SW 1271 (cell line): ENCODE results near the gene ZDHHC21.

ENCODE experiments used
- DNase-seq, 2 experiments: peaks; one replicate each; lab custom pipeline; 2025; lab: John Stamatoyannopoulos, UW

Gene ZDHHC21, protein sequence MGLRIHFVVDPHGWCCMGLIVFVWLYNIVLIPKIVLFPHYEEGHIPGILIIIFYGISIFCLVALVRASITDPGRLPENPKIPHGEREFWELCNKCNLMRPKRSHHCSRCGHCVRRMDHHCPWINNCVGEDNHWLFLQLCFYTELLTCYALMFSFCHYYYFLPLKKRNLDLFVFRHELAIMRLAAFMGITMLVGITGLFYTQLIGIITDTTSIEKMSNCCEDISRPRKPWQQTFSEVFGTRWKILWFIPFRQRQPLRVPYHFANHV

DNA sequence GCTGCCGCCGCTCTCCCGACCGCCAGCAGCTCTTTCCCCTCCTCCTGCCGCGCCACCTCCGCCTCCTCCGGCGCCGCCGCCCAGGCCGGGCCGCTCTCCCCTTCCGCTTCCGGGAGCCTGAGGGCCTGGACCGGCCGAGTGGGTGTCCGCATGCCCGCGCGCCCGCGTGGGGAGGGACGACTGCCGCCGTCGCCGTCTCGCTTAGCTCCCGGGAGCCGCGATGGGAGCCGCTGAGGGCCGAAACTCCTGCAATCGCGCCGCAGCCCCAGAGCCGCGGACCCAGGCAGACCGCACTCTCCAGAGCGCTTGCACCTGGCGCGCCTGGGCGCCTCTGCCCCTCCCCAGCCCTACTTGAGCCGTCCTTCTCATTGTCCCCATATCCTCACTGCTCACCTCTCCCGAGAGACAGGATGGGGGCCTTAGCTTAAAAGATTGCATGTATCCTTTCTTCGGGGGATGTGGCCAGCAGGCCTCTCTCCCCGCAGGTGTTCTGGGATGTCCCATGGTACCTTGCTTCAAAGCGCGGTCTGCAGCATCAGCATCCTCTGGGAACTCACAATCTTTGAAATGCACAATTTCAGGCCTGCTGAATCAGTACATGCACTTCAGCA is at the start of gene ZDHHC21:
TSS of gene ZDHHC21 (minus strand) at position 182 of the 611 bp plus-strand sequence. CDS start 19,092 bp downstream, outside the sequence.
- DNase-seq: no peak

DNA sequence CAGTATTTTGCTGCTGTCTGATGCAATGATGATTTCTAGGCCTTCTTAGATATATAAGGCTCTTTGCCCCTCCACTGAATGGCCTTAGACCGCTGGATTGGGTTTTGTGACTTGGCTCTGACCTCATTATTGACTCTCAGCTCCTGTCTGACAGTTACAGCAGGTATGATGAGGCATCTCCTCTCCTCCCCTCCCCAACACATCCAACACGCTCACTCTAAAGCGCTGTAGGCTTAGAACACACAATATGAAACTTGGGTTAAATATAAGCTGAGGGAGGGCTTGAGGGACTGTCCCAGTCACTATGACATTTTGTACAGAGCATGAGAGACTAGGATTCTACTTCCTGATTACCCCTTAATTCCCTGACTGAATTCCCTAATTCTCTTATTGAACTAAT is 48.1 kb upstream of the ZDHHC21 start:
- no peak for DNase-seq

DNA sequence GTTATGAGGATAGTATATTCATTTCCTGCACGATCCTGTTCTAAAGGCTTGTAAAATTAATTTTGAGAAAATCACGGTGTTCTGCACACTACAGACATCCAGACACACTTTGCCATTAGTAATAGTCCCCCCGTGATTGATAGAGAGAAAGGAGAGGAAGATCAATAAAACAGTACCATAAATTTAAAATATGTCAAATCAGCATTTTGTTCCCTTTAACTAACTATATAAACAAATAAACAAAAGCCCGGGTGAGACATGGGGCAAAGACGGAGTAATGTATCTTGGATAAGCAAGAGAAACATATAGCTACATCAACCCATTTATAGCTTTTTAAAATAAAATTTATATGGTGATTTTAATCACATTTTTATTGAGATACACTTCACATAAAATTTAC is 39.9 kb upstream of the ZDHHC21 start:
- DNase-seq: no peak

DNA sequence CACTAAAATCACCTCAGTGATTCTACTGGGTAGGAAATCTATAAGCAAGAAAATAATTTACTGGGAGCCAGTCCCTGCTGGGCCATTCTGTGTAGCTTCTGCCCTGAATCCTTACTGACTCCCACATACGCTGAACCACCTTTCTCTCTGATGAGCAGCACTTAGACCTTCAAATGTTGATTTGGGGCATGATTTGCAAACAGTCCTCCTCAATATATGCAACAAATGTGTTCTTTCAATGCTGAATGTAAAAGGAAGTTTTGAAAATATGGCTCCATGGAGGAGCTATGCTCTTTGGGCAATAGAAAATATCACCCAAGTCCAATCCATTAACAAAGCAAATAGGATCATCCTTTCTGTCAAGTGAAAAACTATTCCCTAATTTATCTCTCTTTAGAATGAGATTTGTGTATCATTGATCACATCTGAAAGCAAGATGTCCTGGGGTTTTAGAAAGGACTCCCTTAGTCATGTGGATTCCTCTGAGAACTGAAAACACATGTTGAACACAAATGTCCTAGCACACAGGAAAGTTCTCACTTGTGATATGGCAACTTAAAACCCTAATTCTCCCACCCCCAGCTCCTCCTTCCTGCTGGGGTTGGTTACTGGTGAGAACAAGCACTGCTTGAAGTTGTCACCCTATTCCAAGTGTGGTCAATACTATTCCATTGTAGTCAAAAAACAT is 38.2 kb upstream of the ZDHHC21 start:
- no peak for DNase-seq

DNA sequence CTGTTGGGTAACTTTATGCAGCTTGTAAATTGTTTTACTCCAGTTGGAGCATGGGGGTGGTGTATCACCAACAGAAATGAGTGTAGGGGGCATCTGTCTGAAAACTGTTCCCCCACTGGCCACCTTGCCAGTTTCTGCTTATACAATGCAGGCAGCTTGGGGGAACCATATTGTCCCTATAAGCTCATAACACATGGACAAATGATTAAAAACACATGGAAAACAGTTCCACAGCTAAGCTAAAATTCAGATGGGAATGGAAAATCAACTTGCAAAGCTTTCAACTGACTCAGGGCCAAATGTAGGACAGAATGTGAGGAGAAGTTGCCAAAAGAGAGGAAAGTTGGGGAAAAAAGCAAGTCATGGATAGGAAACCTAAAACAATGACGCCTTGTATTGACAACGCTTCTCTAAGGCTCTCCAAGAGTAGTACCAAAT is 37.2 kb upstream of the ZDHHC21 start:
- DNase-seq: no peak

DNA sequence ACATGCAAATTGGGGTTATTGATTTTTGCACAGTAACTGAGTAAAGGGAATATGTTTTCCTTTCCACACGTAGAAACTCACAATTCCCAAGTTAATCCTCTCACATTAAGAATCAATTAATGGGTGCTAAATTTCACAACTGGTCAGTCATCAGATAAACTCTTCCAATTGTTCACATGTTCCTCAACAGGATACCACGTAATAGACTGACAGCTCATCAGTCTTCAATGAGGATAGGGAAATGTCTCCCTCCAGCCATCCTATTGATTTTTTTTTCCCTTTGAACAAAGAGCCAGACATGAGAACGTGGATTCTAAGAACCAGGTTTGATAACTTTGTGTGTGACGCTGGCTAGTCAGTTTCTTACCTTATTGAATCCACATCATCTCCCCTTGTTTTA is 30.1 kb upstream of the ZDHHC21 start:
- no peak for DNase-seq

DNA sequence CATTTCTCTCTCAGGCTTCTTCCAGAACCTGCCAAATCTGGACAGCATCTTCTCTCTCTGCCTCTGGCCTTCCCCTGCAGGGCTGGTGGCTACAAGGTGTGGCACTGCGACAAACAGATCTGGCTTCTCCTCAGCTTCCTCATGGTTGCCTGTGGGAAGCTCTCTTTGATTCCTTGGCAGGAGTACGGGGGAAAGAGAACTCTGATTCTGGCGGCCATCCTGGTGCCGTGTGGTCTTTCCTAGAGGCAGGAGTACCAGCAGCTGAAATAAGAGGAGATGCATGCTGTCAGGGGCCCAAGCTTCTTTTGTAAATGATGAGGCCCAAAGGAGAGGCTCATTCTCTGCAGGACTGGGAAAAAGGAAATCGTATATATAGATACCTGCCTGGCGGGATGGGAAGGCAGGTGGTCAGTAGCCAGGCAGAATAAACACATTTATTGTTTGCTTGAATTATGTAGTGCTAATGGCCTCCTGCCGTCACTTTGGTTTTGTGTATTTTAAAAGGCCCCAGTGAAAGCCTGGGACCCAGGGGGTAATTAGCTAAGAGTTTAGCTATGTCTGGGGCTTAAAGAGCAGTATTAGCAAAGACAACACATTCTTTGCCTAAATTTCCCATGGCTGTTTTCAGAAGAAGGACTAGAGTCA is 29.3 kb upstream of the ZDHHC21 start, which contains the start of gene CER1:
TSS of gene CER1 (minus strand) at position 343 of the 645 bp plus-strand sequence. CDS start at position 282, 61 bp downstream.
- DNase-seq: no peak

DNA sequence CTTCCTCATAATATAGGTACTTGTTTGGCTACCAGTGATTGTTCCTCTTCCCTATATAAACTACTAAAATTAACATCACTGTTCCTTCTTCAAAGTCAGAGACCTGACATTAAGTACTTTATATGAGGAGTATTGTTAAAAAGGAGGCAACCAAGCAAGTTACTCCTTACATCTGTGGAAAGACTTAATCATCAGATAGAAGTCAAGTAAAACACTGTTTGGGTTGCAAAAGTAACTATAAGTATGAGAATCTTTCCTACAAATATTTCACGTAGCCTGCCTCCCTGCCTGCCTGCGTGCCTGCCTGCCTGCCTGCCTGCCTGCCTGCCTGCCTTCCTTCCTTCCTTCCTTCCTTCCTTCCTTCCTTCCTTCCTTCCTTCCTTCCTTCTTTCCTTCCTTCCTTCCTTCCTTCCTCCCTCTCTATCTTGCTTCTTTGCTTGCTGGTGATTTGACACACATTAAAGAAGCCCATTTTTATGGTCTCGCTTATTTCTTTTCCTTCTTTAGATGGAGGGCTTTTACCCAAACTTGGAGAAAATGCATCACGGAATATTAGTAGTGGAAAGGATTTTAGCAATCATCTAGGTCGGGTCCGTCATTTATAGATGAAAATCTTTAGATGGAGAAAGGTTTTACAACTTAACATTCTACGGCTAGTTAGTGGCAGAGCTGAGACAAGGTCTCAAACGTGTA is 26.1 kb upstream of the ZDHHC21 start:
- DNase-seq: no peak

DNA sequence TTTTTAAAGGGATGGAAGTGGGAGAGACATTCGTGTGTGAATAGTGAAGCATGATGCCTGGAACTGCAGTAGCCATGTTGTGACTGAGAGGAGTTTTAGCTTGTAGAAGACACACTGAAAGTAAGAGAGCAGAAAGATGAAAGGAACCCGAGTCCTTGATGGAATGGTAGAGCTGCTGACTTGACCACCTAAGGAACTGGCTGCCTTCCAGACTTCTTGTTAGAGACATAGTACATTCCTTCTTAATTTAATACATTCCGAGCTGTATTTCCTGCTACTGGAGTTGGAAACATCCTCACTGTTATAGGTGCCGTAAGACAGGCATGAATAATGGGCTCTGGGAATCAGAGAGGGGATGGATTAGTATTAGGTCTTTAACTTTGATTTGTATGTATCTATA is 21.9 kb upstream of the ZDHHC21 start:
- no peak for DNase-seq

DNA sequence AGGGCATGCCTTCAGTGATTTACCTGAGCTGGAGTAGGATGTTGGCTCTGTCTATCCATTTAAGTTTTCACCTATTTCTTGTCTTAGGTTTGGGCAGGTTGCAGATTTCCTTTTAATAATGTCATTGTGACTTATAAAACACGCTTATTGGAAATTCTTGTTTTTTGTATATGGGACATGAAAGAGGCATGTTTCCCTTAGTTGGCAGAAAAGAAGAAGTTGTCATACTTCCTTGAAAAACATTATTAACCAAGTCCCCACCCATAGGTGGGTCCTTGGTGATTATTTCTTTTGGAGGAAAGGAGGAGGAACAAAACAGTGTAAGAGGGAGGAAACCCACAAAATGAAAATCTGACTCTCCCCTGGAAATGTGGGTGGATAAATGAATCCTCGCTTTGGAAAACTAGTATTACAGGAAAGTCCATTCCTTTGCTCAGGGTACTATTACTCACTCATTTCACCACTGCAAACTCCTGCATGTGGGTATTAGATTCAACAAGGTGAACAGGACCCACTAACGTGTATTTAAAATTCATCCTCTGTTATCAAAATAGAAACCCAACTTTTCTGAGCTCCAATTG is 20.0 kb upstream of the ZDHHC21 start:
- no peak for DNase-seq

DNA sequence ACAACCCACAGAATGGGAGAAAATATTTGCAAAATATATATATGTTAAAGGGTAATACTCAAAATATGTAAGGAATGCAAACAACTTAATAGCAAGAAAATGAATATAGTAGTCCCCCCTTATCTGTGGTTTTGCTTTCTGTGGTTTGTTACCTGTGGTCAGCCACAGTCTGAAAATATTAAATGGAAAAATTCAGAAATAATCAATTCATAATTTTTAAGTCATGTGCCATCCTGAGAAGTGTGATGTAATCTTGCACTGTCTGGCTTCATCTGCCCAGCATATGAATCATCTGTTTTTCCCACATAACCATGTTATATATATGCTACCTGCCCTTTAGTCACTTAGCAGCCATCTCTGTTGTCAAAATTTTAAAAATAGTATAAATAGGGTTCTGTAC is 17.6 kb upstream of the ZDHHC21 start:
- DNase-seq: no peak

DNA sequence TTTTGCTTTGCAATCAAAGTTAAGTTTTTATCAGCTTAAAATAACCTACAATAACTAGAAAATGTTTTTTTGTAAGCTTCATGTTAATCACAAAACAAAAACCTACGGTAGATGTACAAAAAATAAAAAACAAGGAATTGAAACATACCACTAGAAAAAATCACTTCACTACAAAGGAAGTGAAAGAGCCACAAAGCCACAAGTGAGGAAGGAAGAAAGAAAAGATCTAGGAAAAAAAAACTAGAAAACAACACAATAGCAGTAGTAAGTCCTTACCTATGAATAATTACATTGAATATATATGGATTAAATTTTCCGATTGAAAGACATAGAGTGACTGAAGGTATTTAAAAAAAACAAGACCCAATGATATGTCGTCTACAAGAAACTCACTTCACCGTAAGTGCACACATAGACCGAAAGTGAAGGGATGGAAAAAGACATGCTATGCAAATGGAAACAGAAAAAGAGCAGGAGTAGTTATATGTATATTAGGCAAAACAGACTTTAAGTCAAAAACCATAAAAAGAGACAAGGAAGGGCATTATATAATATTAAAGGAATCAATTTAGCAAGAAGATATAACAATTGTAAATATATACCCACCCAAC is 13.4 kb upstream of the ZDHHC21 start:
- DNase-seq: no peak

DNA sequence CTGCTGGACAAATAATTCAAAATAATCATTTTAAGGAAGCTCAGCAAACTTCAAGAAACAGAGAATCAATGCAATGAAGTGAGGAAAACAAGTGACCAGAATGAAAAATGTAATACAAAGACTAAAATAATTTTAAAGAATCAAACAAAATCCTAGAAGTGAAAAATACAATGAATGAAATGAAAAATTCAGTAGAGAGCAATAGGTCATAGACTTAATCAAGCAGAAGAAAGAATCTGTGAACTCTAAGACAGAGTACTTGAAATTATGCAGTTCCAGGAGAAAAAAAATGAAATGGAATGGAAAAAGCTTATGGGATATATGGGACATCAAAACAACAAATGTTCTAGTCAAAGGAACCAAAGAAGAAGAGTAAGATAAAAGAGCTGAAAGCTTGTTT is 11.8 kb upstream of the ZDHHC21 start:
- DNase-seq: no peak

DNA sequence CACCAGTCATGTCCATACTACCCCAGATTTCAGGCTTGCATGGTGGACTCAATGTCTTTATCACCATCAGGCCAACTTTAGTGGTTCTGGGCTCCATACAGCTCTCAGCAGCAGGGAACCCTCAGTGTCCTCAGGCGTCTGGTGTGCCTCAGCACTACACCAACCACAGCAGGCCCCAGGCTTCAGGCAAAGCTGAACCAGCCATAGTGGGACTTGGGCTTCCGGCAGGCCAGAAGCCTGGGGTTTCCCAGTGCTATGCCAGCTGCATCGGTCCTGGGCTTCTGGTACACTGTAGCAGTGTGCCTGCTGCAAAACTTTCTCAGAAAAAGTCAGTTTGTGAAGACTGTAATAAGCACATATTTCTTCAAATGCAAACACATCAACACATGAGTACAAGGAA is 11.0 kb upstream of the ZDHHC21 start:
- DNase-seq: no peak

DNA sequence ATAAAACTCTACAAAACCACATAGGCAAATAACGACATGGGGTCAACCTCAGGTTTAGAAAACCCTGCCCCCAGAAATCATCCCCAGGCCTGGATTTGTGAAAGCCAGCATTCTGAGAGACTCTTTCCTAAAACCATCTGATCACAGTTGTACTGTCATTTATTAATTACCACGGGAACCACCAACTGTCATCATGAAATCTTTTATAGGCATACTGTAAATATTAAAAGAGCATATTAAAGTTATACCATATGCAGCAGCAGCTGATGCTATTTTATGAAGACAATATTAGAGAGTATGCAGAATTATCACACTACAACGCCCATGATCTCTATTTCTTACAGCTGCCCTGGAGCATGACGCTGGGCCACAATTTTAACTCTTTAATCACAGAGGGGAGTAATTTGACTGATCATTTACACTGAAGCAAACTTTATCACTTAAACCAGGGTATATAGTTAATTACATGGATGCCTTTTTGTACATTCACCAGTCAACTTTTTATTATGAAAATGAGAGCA is 9.0 kb upstream of the ZDHHC21 start:
- DNase-seq: no peak

DNA sequence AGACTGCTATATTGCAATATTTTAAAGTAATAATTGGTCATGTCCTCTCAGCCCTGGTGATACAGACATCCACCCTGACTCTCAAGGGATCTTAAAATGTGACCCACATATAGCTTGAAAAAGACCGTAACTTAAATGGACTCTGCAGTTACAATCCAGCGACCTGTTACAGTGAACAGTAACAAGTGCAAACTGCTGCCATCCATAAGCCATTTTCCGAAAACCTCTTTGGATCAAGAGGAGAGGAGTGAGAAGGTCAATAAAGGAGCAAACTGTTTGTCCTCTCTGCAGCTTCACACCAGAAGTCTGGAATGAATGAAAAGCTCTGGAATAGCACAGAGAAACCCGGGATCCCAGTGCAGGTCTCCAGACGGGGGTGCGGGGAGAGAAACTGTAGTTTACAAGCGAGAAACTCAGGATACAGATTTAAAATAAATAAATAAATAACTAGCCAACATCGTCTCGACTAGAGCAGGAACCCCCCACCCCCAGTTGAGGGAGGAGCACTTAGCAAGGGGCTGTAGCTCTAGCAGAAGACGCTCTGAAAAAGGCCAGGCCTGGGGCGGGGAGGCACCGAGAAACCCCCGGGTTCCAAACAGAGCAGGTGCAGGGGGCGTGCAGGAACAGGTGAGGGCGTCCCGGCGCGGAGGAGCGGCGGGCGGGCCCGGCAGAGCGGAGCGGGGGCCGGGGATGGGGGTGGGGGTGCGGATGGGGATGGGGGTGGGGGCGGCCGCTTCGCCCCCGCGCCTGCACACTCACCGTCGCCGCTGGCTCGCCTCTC is 572 bp downstream of the ZDHHC21 start:
- no peak for DNase-seq

DNA sequence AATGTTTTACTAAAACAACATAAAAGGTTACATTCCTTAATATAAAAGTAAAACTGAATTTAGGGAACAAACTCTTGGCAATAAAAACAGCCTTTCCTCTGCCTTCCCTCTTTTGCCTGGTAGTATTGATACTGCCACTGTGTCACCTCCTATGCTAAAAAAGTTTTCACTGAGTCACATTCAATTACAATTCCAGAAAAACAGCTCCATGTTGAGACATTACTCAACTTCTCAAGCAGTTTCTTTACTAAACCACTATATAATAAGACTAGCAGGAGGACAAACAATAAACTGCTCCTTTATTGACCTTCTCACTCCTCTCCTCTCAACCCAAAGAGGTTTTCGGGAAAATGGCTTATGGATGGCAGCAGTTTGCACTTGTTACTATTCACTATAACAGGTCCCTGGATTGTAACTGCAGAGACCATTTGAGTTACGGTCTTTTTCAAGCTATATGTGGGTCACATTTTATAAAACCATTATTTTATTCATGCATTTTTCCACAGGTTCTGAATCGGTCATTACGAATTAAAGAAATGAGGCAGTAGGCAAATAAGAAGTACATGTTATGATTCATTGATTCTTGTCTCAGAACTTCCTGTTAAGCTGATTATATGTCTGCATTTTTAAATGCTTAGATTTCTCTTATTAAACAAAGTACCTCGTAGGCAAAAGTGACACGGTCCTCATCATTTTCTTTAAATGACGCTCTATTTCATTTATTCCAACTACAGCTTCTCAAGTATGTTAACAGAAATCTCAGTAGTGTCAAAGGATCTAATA is 2.1 kb downstream of the ZDHHC21 start:
- no peak for DNase-seq

DNA sequence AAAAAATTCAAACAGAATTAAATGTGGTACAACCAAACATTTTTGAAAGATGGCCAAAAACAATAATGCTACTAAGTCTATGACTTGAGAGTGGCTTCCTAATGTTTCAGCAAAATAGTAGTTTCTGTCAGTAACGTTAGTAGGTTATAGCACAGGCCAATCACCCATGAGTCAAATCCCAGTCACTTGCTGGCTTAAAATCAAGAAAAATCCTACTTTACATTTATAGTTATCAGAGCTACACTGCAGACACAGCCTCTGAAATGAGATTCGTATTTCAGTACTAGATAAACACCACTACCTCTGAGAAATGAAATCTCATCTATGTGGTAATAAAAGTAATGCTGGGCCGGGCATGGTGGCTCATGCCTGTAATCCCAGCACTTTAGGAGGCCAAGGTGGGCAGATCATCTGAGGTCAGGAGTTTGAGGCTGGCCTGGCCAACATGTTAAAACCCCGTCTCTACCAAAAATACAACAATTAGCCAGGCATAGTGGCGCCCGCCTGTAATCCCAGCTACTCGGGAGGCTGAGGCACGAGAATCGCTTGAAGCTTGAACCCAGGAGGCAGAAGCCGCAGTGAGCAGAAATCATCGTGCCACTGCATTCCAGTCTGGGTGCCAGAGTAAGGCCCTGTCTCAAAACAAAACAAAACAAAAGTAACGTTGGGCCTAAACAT is 6.1 kb downstream of the ZDHHC21 start:
- no peak for DNase-seq

DNA sequence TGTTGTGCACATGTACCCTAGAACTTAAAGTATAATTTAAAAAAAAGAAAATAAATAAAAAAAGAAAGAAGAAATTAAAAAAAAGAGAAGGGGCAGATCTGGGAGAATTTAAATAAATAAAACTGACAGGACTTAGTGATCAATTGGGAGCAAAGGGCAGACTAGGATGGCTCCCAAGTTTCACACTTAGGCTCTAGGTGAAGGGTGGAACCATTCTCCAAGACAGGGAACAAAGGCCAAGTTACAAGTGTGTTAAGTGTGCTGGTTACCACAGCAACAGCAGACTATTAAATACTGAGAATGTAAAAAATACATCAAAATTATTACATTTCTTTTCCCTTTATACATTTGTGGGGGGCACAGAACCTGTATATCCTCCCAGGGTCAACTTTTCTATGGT is 7.1 kb downstream of the ZDHHC21 start:
- DNase-seq: no peak
